Measurements from ENCODE around the gene CRYBB1. TPM values are rescaled to one million over a fixed set of nuclear protein-coding genes. Genes with fewer than 3 reads are reported as not detected.

Gene CRYBB1
- total RNA-seq, 3 donors from 2014 or later (not counting 1 experiment from before 2014, with no cell fraction given), result not detected

- DNase-seq (no peak), ATAC-seq (no peak)
- H3K27ac ChIP-seq (ENCODE audit: low read length), result no peak overlapping the region
- H3K36me3 ChIP-seq (ENCODE audit: control insufficient read depth, insufficient read depth, low read length), result peaks cover 21% of the 10 kb centered on the region
- H3K9me3 Mint-ChIP-seq, result no peaks in the 10 kb centered on the region
- peaks cover 70 to 80% of the 10 kb centered on the region in 2 donors for H3K4me1 Mint-ChIP-seq
- H3K27me3 Mint-ChIP-seq (ENCODE audit: low read depth in 2 of 2), result no peaks in the 10 kb centered on the region
- H3K36me3 Mint-ChIP-seq, result no peaks in the 10 kb centered on the region
- H3K4me3 ChIP-seq (ENCODE audit: low read length), result no peak overlapping the region
- H3K27me3 ChIP-seq (ENCODE audit: control insufficient read depth, insufficient read depth, low read length), result no peaks in the 10 kb centered on the region
- H3K4me1 ChIP-seq (ENCODE audit: control insufficient read depth, insufficient read depth, low read length), result peaks cover 89% of the 10 kb centered on the region
- intact Hi-C loops (cut with micrococcal nuclease), result no loop called here
- 94% methylated on average over 11 of the region's 11 CpGs for WGBS (ENCODE audit: insufficient coverage)
- H3K27ac Mint-ChIP-seq, result peak overlapping the region; percentile 81 to 87
- no peaks in the 10 kb centered on the region for H3K9me3 ChIP-seq (ENCODE audit: control insufficient read depth, insufficient read depth, low read length)
- no peak for TF ChIP-seq CTCF (IDR thresholded peaks at IDR 0.05)
- H3K4me3 Mint-ChIP-seq, result no peak overlapping the region
These were observed 62.3 kb downstream of the CRYBB1 start for GRCh38 chr22:26555478-26555877.

GRCh38 chr22:26554956-26555355 lies 62.9 kb downstream of the CRYBB1 start:
- Histone ChIP-seq H3K27ac (ENCODE audit: low read length) (no peak overlapping the region), H3K4me3 (ENCODE audit: low read length) (no peak overlapping the region), H3K9me3 (ENCODE audit: control insufficient read depth, insufficient read depth, low read length) (no peaks in the 10 kb centered on the region), H3K27me3 (ENCODE audit: control insufficient read depth, insufficient read depth, low read length) (no peaks in the 10 kb centered on the region), H3K36me3 (ENCODE audit: control insufficient read depth, insufficient read depth, low read length) (peaks cover 21% of the 10 kb centered on the region), H3K4me1 (ENCODE audit: control insufficient read depth, insufficient read depth, low read length) (peaks cover 90% of the 10 kb centered on the region)
- Mint-ChIP-seq H3K36me3 (no peaks in the 10 kb centered on the region), H3K4me1 (peaks cover 70 to 80% of the 10 kb centered on the region in 2 donors), H3K9me3 (no peaks in the 10 kb centered on the region), H3K4me3 (no peak overlapping the region), H3K27me3 (ENCODE audit: low read depth in 2 of 2) (no peaks in the 10 kb centered on the region), H3K27ac (peak overlapping the region; percentile 76 to 81)
- no peak for ATAC-seq
- intact Hi-C loops (cut with micrococcal nuclease), result no loop called here
- 88% methylated on average over 6 of the region's 6 CpGs for WGBS (ENCODE audit: insufficient coverage)
- no peak for TF ChIP-seq CTCF (IDR thresholded peaks at IDR 0.05)
- no peak for DNase-seq

- 56% methylated on average over 4 of the region's 7 CpGs for WGBS (ENCODE audit: insufficient coverage)
- ATAC-seq (peak in 1 of 3 donors; percentile 44), DNase-seq (no peak)
- no peak for TF ChIP-seq CTCF (IDR thresholded peaks at IDR 0.05)
- intact Hi-C loops (cut with micrococcal nuclease), result no loop called here
- no peaks in the 10 kb centered on the region for H3K27me3 Mint-ChIP-seq (ENCODE audit: low read depth in 2 of 2)
- H3K4me3 ChIP-seq (ENCODE audit: low read length), result no peak overlapping the region
- H3K27me3 ChIP-seq (ENCODE audit: control insufficient read depth, insufficient read depth, low read length), result no peaks in the 10 kb centered on the region
- no peaks in the 10 kb centered on the region for H3K36me3 Mint-ChIP-seq
- H3K4me3 Mint-ChIP-seq, result peak overlapping the region; percentile 39
- H3K27ac Mint-ChIP-seq, result peak overlapping the region; percentile 76 to 81
- H3K9me3 ChIP-seq (ENCODE audit: control insufficient read depth, insufficient read depth, low read length), result no peaks in the 10 kb centered on the region
- peaks cover 22% of the 10 kb centered on the region for H3K36me3 ChIP-seq (ENCODE audit: control insufficient read depth, insufficient read depth, low read length)
- H3K4me1 Mint-ChIP-seq, result peaks cover 57 to 68% of the 10 kb centered on the region in 2 donors
- H3K9me3 Mint-ChIP-seq, result no peaks in the 10 kb centered on the region
- peaks cover 85% of the 10 kb centered on the region for H3K4me1 ChIP-seq (ENCODE audit: control insufficient read depth, insufficient read depth, low read length)
- no peak overlapping the region for H3K27ac ChIP-seq (ENCODE audit: low read length)
These were observed 64.6 kb downstream of the CRYBB1 start for GRCh38 chr22:26553056-26553752.

GRCh38 chr22:26552466-26552865 lies 65.4 kb downstream of the CRYBB1 start:
- no peak overlapping the region for H3K4me3 ChIP-seq (ENCODE audit: low read length)
- no peaks in the 10 kb centered on the region for H3K9me3 Mint-ChIP-seq
- peaks cover 19% of the 10 kb centered on the region for H3K36me3 ChIP-seq (ENCODE audit: control insufficient read depth, insufficient read depth, low read length)
- H3K36me3 Mint-ChIP-seq, result no peaks in the 10 kb centered on the region
- intact Hi-C loops (cut with micrococcal nuclease), result no loop called here
- WGBS (ENCODE audit: insufficient coverage), result 83% methylated on average over 9 of the region's 10 CpGs
- H3K27ac Mint-ChIP-seq, result peak overlapping the region; percentile 76 to 81
- no peak for TF ChIP-seq CTCF (IDR thresholded peaks at IDR 0.05)
- peaks cover 88% of the 10 kb centered on the region for H3K4me1 ChIP-seq (ENCODE audit: control insufficient read depth, insufficient read depth, low read length)
- H3K9me3 ChIP-seq (ENCODE audit: control insufficient read depth, insufficient read depth, low read length), result no peaks in the 10 kb centered on the region
- H3K4me1 Mint-ChIP-seq, result peaks cover 61 to 70% of the 10 kb centered on the region in 2 donors
- H3K27me3 Mint-ChIP-seq (ENCODE audit: low read depth in 2 of 2), result no peaks in the 10 kb centered on the region
- H3K4me3 Mint-ChIP-seq, result no peak overlapping the region
- H3K27me3 ChIP-seq (ENCODE audit: control insufficient read depth, insufficient read depth, low read length), result no peaks in the 10 kb centered on the region
- no peak overlapping the region for H3K27ac ChIP-seq (ENCODE audit: low read length)
- DNase-seq, result no peak
- no peak for ATAC-seq

All from natural killer cell (primary cell).